ENCODE data around the gene OGFRL1.

The OGFRL1 gene

GRCh38 chr6:71289802-71290175 lies 1.2 kb downstream of the OGFRL1 start:
- Histone ChIP-seq H3K27ac (replicated peaks) (no peak overlapping the region; the same call in 1 of the 2 replicates), H3K4me3 (replicated peaks; ENCODE audit: insufficient read depth, low read length) (peak overlapping the region; percentile 61), H3K27me3 (ENCODE audit: insufficient read depth, poor library complexity, severe bottlenecking) (no peaks in the 10 kb centered on the region)
- no peak for TF ChIP-seq POLR2AphosphoS5 (IDR thresholded peaks at IDR 0.05; ENCODE audit: low read depth)
- no peak for TF ChIP-seq SPI1 (IDR thresholded peaks at IDR 0.05; ENCODE audit: borderline replicate concordance, low read depth)
- TF ChIP-seq CTCF (IDR thresholded peaks at IDR 0.05; ENCODE audit: insufficient read depth, low read length): no peak
- no peak for TF ChIP-seq GABPA (IDR thresholded peaks at IDR 0.05; ENCODE audit: low read depth)
- TF ChIP-seq REST (IDR thresholded peaks at IDR 0.05; ENCODE audit: insufficient replicate concordance, low read depth): no peak
- DNase-seq (ENCODE audit: low read depth in 1 of 2, low spot score in 1 of 2): no peak

- no peak for DNase-seq (ENCODE audit: low read depth in 1 of 2, low spot score in 1 of 2)
- Histone ChIP-seq H3K27me3 (ENCODE audit: insufficient read depth, poor library complexity, severe bottlenecking) (no peaks in the 10 kb centered on the region), H3K4me3 (replicated peaks; ENCODE audit: insufficient read depth, low read length) (peak overlapping the region; percentile 61), H3K27ac (replicated peaks) (no peak overlapping the region)
- TF ChIP-seq CTCF (IDR thresholded peaks at IDR 0.05; ENCODE audit: insufficient read depth, low read length) (no peak), POLR2AphosphoS5 (IDR thresholded peaks at IDR 0.05; ENCODE audit: low read depth) (no peak), GABPA (IDR thresholded peaks at IDR 0.05; ENCODE audit: low read depth) (no peak), REST (IDR thresholded peaks at IDR 0.05; ENCODE audit: insufficient replicate concordance, low read depth) (no peak), SPI1 (IDR thresholded peaks at IDR 0.05; ENCODE audit: borderline replicate concordance, low read depth) (no peak)
These were observed 2.0 kb downstream of the OGFRL1 start for GRCh38 chr6:71290611-71291010.

- H3K27me3 ChIP-seq (ENCODE audit: insufficient read depth, poor library complexity, severe bottlenecking): no peaks in the 10 kb centered on the region
- no peak overlapping the region for H3K4me3 ChIP-seq (replicated peaks; ENCODE audit: insufficient read depth, low read length)
- H3K27ac ChIP-seq (replicated peaks): no peak overlapping the region
- DNase-seq (ENCODE audit: low read depth in 1 of 2, low spot score in 1 of 2): no peak
- TF ChIP-seq POLR2AphosphoS5 (IDR thresholded peaks at IDR 0.05; ENCODE audit: low read depth) (no peak), SPI1 (IDR thresholded peaks at IDR 0.05; ENCODE audit: borderline replicate concordance, low read depth) (no peak), CTCF (IDR thresholded peaks at IDR 0.05; ENCODE audit: insufficient read depth, low read length) (no peak)
These were observed 3.4 kb downstream of the OGFRL1 start for GRCh38 chr6:71292001-71292400.

- DNase-seq (ENCODE audit: low read depth in 1 of 2, low spot score in 1 of 2): no peak
- Histone ChIP-seq H3K4me3 (replicated peaks; ENCODE audit: insufficient read depth, low read length) (no peak overlapping the region), H3K27ac (replicated peaks) (no peak overlapping the region)
These were observed 5.5 kb downstream of the OGFRL1 start for GRCh38 chr6:71294121-71294523.

More at GRCh38 chr6:71294121-71294523, 5.5 kb downstream of the OGFRL1 start:
- TF ChIP-seq CTCF (IDR thresholded peaks at IDR 0.05; ENCODE audit: insufficient read depth, low read length) (no peak), GABPA (IDR thresholded peaks at IDR 0.05; ENCODE audit: low read depth) (no peak), REST (IDR thresholded peaks at IDR 0.05; ENCODE audit: insufficient replicate concordance, low read depth) (no peak), SPI1 (IDR thresholded peaks at IDR 0.05; ENCODE audit: borderline replicate concordance, low read depth) (no peak), POLR2AphosphoS5 (IDR thresholded peaks at IDR 0.05; ENCODE audit: low read depth) (no peak)
- no peaks in the 10 kb centered on the region for H3K27me3 ChIP-seq (ENCODE audit: insufficient read depth, poor library complexity, severe bottlenecking)
